Heart left ventricle (tissue), 13 donors: ENCODE results near the gene SLC39A11.

Source experiments
- CTCF ChIP-seq, 12 donors: fragments of 200-600 bp; sonication (generic) in 4 of 12; IDR thresholded peaks; one replicate each; pipeline versions ENCODE4 v1.5.0 to v1.8.0; 2018 to 2022; ENCODE audit warnings: antibody characterized with exemption in 12 of 12, mild to moderate bottlenecking in 5 of 12
- POLR2A ChIP-seq, 2 donors: fragments of 450-650 bp; IDR thresholded peaks; one replicate each; pipeline ENCODE4 v1.6.1; 2017; ENCODE audit warnings: antibody characterized with exemption in 2 of 2, mild to moderate bottlenecking in 2 of 2, moderate library complexity in 2 of 2
- donor health status: ischemic (EF 13 %, LVEDD 7.1; RV severe dilation, severe dysfunction).
- donor health status: DM: no; HTN: yes; CAD: no.
- donor health status: DM: no; HTN: no; CAD: no.
- donor health status: ischemic (EF 25% LVEDD 6.9; RV normal size, moderate dysfunction).
- donor health status: ischemic (EF 25% LVEDD 5.7; RV mildly dilated, moderate dysfunction).
- donor health status: ischemic (EF 35%, LVEDD 5.7; RV mildly dilated, moderate dysfunction).
- donor health status: nonischemic (EF 11% LVEDD 7.7; RV severe dilation, severe dysfunction).
- donor health status: DM: yes; HTN: yes; CAD: no.
- donor health status: PGD.
- donor health status: ischemic (EF 29% LVEDD 5.4; RV normal size, mild dysfunction).
- donor health status: nonischemic (EF 23%, LVEDD 6.1; RV moderate dilation, normal function).

GRCh38 chr17:72699545-72699944 lies 392.9 kb downstream of the SLC39A11 start:
- TF ChIP-seq CTCF (IDR thresholded peaks at IDR 0.05) (no peak), POLR2A (IDR thresholded peaks at IDR 0.05) (no peak)
